ENCODE results near the gene NPC1. TPM values are rescaled to one million over a fixed set of nuclear protein-coding genes. Genes with fewer than 3 reads are reported as not detected.
"Not testable (repeated sequence)": the region's sequence is repeated elsewhere in the genome, so short reads cannot be mapped to it uniquely, and the experiment has no call there.

The NPC1 gene
- polyA plus RNA-seq, 1 donor = 27.7 TPM

DNA sequence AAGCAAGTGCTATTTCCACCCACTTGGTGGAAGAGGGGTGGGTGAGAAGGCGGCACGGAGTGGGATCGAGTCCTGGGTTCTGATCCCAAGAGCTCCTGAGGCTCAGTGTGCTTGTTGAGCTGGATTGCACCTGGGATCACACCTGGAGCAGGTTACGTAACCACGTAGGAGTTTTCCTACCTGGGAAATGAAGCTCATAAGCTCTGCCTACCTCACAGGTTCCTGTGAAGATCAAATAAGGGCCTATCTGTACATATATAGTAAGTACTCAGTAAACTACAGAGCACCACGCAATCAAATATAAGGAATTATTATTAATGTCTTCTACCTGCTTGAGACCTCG lies 11.0 kb downstream of the NPC1 start:
- no peak for DNase-seq (ENCODE audit: low read depth)

DNA sequence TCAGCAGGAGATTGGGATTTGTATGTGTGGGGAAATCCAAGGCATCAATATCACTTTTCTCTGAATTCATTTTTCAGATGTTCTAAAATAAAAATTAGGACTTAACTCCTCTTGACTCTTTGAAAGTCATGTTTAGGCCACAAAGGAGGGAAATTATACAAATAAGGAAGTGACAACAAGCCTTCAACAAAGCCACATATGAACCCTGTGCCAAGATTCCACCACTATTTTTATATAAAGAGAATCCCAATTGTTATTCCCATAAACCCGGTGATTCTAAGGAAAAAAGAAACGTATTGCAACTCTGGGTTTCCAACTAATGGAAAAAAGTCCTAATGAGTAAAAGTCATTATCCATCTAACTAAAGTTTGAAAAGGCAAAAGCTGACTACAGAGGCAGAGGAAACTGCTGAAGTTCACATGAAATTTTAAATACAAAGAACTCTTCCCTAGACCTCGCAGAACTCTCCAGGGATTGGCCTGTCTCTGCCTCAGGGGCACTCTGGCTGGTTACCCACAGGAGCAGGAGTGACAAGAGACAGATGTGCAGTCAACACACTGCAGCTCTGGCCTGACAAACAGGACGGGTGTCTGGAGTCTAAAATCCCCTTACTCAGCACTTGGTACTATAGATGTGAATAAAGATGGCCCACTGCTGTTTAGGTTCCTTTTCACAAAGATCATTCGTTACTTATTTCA lies 11.5 kb downstream of the NPC1 start:
- DNase-seq (ENCODE audit: low read depth) = no peak

DNA sequence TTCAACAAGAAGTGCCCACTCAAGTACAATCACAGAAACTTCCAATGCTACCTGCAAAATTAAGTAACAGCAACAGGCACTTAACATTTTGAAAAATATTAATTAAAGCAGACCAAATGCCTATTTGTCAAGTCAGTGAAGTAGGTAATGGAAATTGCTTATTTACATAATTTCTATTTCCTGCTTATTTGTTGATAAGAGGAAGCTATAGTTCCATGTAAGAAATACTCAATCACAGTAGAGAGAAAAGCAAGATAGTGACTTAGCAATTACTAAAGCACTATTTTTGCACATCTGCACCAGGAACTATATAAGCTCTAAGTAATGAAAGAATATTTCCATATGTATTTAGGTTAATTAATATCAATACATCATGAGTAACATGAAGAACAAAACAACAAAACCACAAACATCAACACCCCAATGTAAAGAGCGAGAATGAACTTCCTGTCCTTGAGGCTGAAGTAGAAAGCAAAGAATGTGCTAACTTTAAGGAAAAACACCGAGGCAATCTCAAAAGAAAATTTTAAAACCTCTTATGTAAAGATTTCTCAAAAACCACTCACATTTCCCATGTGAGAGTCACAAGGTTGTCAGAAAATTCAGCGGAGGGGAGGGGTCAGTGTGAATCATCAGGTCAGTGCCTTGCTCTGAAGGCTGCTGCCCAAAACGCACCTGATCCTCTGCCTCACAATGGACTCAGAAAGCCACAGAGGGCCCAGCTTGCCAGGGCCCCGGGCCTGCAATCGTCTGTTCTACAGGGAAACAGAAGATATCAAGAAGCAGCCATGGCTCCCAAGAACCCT lies 12.5 kb downstream of the NPC1 start:
- DNase-seq (ENCODE audit: low read depth) = no peak

DNA sequence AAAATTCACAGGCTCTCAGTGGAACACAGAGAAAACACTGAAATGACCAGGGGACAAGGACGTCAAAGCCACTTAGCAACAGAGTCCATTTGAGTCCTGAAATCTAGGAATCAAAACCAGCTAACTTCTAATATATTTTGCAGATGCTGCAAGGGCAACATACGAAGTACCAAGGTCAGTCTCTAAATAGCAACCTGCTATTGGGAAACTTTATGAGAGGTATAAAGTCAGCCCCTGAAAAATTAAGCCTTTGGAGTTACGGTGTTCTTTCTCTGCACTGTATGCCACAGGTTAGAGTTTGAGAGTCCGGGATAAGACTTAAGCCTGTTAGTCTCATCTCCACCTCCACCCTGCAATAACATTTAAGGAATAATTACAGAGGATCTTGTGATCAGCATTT lies 13.3 kb downstream of the NPC1 start:
- DNase-seq (ENCODE audit: low read depth) = no peak

DNA sequence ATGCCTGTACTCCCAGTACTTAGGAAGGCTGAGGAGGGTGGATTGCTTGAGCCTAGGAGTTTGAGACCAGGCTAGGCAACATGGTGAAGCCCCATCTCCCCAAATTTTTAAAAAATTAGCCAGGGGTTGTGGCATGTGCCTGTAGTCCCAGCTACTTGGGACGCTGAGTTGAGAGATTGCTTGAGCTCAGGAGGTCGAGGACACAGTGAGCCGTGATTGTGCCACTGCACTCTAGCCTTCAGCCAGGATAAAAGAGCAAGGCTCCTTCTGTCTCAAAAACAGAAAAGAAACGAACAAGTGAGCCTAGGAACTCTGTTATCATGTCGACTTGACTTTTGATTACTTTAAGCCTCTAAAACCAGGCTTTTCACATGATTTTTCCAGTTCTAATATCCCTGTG lies 13.7 kb downstream of the NPC1 start:
- no peak for DNase-seq (ENCODE audit: low read depth)

DNA sequence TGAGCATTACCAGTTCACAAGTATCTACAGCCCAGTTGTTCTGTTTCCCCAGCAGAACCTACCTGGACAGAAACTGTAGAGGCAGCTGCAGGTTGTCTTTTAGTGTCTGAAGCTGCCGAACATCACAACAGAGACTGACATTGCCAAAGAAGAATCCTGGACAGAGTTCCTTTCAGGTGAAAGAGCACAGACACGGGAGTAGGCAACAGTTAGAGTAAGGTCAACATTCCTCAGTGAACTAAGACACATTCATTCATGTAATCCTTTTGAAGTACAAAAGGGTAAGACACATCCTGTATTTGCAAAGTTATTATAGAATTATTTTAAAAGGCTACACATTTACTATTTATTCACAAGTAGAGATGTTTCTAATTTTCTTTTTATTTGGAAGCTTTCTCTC lies 14.3 kb downstream of the NPC1 start:
- DNase-seq (ENCODE audit: low read depth) = no peak

DNA sequence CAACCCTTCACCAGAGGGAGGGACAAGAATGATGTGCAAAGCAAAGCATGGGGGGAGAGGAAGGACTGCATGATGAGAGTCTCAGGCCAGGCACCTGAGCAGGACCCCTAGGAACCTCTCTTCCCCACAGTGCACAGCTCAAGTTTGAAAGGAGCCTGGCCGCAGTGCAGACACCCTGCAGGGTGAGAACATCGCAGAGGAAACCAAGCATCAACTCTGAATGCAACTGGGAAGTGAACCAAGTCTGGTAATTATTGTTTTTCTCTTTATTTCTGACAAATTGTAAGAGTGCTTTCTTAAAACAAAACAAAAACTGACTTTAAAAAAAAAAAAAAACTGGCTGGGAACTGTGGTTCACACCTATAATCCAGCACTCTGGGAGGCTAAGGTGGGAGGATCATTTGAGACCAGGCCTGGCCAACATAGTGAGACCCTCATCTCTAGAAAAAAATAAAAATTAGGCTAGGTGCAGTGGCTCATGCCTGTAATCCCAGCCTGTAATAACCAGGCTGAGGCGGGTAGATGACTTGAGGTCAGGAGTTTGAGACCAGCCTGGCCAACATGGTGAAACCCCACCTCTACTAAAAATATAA lies 15.3 kb downstream of the NPC1 start:
- no peak for DNase-seq (ENCODE audit: low read depth)

DNA sequence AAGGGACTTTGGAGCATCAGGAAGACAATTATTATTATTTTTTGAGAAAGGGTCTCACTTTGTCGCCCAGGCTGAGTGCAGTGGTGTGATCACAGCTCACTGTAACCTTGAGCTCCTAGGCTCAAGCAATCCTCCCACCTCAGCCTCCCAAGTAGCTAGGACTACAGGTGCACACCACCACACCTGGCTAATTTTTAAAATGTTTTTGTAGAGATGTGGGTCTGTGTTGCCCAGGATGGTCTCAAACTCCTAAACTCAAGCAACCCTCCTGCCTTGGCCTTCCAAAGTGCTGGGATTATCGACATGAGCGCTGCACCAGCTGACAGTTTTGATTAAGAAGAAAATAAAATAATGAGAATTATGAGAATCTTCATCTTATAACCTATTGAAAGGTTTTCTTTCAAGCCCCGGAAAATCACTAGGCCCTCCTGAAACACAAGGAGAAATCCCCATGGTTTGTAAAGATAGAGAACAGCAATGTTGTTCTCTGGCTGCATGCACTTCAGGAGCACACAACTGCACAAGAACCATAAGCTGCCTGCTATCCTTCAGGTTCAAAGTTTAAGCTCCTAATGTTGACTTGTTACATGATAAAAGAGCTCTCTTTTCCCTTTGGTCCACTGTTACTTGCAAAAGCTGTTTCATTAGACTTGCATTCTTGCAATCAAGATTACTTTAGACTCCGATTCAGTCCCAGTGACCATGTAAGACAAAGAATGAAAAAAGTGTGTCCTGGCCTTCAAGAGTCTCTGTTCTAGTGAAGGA lies 16.8 kb downstream of the NPC1 start:
- DNase-seq (ENCODE audit: low read depth) = no peak

DNA sequence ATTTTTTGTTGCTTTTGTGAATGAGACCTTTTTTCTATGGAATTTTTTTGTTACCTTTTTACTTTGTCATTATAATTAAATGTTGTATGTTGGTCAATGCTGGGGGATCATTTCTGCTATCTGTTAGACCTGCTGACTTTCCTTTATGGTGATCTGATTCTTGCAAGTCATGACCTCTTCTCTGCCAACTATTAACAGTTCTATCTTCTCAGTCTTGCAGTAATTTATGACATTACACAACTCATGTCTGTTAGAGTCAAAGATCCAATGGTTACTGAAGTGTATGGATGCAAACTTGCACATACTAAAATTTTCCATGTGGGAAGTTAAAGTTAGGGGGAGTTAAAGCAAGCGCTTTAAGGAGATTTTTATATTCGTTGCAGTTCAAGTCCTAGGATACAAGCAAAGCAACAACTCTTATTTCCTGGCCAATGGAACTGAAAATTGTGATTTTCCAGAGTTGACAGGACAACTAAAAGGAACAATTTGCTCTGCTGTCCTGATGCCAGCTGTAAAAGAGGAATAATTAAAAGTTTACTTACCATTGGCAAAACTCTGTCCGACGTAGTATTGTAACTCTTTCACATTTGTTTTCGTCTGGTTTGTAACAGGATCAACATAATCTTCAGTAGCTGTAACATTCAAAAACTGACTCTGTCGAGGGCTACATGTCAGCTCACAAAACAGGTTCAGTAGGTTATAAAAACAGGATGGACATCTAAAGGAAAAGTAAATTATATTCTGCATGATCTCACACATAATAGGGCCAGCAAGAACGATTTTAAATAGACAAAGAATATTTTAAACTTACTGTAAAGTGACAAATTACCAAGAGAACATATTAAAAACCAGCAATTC lies 17.8 kb downstream of the NPC1 start:
- DNase-seq (ENCODE audit: low read depth) = no peak

DNA sequence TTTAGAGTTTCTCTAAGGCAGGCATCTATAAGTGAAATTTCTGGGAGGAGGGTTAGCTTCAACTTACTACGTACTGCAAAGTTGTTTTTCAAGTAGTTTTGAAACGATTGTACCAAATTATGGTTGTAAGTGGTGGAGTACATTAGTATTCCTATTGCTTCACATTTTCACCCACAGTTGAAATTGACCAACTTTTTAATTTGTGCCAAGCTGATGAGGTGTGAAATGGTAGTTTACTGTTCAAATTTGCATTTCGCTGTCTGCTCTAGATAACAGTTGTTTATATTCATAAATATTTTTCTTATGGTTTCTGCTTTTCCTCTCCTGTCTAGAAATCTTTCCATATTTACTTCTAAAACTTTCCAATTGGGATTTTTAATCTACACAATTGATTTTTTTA lies 18.6 kb downstream of the NPC1 start:
- DNase-seq (ENCODE audit: low read depth) = no peak

DNA sequence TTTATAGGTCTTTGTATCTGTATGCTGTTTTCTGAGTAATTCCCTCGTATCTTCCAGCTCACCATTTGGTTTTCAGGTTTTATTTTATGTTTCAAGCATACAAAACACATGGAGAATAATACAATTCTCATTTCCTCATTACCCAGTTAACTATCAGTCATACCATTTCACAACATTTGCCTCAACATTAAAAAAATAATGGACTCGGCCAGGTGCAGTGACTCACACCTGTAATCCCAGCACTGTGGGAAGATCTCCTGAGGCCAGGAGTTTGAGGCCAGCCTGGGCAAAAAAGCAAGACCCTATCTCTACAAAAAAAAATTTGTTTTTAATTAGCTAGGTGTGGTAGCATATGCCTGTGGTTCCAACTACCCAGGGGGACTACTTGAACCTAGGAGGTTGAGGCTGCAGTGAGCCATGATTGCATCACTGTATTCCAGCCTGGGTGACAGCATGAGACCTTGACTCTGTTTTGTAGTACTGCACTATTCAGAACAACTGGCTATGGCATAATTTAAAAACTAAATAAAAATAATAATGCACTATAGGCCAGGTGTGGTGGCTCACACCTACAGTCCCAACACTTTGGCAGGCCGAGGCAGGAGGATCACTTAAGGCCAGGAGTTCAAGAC lies 20.3 kb downstream of the NPC1 start:
- no peak for DNase-seq (ENCODE audit: low read depth)

DNA sequence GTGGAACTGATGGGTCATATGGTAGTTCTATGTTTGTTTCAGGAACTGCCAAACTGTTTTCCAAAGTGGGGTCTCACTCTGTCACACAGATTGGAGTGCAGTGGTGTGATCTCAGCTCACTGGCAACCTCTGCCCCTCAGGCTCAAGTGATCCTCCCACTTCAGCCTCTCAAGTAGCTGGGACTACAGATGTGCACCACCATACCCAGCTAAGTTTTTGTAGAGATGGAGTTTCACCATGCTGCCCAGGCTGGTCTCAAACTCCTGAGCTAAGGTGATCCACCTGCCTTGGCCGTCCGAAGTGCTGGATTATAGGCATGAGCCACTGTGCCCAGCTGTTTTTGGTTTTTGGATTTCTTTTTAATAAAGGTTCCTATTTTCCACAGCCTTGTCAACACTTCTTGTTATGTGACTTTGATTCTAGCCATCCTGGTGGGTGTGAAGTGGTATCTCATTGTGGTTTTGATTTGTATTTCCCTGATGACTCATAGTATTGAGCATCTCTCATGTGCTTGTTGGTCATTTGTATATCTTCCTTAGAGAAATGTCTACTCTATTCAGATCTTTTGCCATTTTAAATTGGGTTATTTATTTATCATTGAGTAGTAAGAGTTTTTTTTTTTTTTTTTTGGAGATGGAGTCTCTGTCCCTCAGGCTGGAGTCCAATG lies 22.8 kb downstream of the NPC1 start:
- no peak for DNase-seq (ENCODE audit: low read depth)

DNA sequence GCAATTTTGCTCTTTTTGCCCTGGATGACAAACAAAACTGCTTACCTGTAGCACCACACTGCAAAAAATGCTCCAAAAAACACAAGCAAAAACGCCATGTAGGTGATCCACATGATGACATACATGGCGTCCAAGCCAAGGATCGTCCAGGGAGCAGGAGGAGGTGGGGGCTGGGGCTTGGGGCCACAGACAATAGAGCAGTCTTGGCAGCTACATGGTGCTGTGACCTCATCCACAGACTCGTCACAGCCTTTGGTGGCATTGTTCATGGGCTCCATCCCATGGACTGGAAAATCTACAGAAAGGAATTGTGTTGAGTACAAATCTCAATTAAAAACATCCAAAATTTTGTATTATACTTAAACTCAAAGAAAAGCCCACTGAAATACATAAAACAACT lies 26.1 kb downstream of the NPC1 start:
- DNase-seq (ENCODE audit: low read depth) = no peak

DNA sequence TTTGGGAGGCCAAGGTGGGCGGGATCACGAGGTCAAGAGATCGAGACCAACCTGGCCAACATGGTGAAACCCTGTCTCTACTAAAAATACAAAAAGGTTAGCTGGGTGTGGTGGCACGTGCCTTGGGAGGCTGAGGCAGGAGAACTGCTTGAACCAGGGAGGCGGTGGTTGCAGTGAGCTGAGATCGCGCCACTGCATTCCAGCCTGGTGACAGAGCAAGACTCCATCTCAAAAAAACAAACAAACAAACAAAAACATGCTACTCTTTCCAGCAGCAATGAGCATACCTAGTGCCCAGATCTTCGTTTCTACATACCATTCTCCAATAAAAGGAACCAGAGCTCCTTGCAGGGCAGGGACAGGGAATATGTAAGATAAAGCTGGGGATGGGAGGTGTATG lies 28.8 kb downstream of the NPC1 start:
- not testable (repeated sequence) for DNase-seq (ENCODE audit: low read depth)

DNA sequence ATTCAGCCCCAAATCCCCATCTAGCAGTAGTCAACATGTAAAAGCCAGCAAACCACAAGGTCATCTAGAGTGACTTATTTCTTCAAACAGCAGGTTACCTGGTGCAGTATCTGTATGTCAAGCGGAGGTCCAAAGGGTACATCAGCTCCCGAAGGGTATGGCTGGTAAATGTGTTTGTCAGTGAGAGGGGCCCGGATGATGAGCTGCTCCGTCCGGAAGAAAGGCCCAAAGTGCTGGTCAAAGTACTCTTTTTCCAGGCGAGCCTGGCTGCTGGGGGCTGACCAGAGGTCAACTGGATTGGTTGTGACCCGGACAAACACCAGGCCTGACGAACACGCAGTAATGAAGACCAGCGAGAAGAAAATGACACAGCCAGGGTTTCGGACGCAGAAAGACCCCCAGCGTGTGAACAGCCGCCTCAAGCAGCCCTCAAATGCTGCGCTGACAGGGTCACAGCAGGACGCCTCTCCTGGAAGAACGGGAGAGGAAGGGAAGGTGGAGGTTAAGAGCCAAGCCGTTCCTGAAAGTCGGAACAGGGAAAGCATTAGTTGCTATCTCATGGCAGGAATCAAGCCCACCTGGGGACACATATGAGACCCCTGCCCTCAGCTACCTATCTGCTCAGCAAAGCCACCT lies 30.0 kb downstream of the NPC1 start:
- DNase-seq (ENCODE audit: low read depth) = no peak

DNA sequence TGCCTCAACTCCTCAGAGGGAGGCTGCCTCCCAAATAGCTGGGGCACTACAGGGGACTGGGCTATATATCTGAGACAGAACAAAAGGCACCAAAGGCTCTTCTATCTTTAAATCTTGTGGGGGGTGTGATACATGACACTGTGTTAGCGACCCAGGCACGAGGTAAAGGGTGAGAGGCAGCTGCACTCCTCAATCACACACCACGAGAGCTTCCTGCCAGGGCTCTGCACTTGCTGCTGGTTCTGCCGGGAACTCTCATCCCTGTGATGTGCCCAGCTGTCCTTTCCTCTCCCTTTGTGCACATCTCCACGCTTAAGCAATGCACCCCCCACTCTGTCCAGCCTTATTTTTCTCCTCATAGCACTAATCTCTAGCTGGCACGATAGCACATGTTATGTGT lies 32.4 kb downstream of the NPC1 start:
- no peak for DNase-seq (ENCODE audit: low read depth)

DNA sequence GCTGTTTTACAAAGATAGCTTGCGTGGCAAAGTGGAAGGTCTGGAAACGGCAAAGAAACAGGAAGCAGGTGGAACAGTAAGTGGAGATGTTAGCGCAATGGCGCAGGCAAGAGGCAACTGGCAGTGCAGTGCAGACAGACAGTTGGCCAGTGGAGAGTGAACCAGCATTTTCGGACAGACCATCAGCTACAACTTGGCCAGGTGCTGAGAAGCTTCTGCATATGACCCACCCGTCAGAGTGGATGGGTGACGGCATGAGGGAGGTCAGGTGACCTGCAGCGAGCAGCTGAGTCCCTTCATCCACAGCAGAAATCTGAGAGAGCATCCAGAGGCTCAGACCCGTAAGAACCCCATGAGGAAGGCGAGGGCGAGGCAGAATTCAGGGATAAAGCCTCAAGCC lies 33.8 kb downstream of the NPC1 start:
- DNase-seq (ENCODE audit: low read depth) = no peak

DNA sequence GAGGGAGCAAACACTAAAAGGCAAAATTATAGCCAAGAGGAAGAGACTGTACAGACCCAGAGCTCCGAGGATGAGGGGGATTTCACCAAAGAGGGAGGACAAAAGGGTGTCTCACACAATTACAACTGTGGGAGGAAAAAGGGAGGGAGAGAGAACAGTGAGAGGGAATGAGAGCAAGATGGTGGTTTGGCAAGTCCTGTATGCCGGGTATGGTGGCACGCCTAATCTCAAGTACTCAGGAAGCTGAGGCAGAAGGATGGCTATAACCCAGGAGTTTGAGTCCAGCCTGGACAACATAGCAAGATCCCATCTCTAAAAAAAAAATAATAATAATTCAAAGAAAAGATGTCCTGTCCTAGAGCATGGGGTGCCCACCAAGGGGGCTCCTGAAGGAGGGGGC lies 34.3 kb downstream of the NPC1 start:
- no peak for DNase-seq (ENCODE audit: low read depth)

DNA sequence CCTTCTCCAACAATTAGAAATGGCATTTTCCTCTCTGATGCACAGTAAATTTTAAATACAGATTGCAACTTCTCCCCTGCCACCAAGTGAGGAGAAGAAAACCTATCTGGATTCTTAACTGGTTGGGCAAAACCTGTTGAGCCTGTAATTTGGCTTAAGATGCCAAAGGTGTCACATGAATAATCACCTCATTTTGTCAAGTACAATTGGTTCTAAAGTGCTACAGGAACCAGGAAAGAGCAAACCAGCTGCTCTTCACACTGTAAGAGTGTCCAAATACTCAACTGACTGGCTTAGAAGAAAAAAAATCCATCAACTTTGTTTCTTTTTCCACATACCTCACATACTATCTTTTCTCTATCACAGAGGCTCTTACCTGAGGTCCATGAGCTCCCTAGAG lies 35.4 kb downstream of the NPC1 start:
- DNase-seq (ENCODE audit: low read depth) = no peak

DNA sequence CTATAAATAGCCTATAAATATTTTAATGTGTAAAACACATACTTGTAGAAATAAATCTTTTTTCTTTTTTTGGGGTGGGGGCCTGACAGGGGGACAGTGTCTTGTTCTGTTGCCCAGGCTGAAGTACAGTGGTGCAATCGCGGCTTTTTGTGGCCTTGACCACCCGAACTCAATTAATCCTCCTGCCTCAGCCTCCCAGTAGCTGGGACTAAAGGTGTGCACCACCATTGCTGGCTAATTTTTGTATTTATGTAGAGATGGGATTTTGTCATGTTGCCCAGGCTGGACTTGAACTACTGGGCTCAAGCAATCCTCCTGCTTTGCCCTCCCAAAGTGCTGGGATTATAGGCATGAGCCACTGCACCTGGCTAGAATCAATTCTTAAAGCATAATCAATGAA lies 37.6 kb downstream of the NPC1 start:
- no peak for DNase-seq (ENCODE audit: low read depth)
